Aorta (tissue), 5 donors: ENCODE results near the gene PAEP. TPM values are rescaled to one million over a fixed set of nuclear protein-coding genes. Genes with fewer than 3 reads are reported as not detected.

ENCODE experiments used
- ATAC-seq: fragments of 200-7000 bp; cut with Tn5 transposase; one replicate; pipeline ENCODE4 v1.9.1; 2022; ENCODE audit warnings: moderate library complexity; ENCODE audit not compliant: low FRiP score
- DNase-seq, 2 donors: peaks; one replicate each; pipeline ENCODE4 v3.0.0-alpha.2; 2020
- H3K27ac ChIP-seq, 2 donors: one replicate each; pipeline ENCODE4 v1.5.1; 2013; ENCODE audit warnings: low read length in 2 of 2, mild to moderate bottlenecking in 2 of 2, moderate library complexity in 2 of 2, control low read depth in 1 of 2, inconsistent platforms in 1 of 2, low read depth in 1 of 2
- H3K27me3 ChIP-seq, 2 donors: one replicate each; pipeline ENCODE4 v1.6.1; 2013; ENCODE audit warnings: control low read depth in 1 of 2, low read length in 1 of 2, mild to moderate bottlenecking in 1 of 2, moderate library complexity in 1 of 2; ENCODE audit not compliant: insufficient read depth in 2 of 2, control insufficient read depth in 1 of 2
- H3K36me3 ChIP-seq, 2 donors: one replicate each; pipeline ENCODE4 v1.6.1; 2013; ENCODE audit warnings: control low read depth in 1 of 2, low read length in 1 of 2, mild to moderate bottlenecking in 1 of 2; ENCODE audit not compliant: insufficient read depth in 2 of 2, control insufficient read depth in 1 of 2
- H3K4me1 ChIP-seq, 2 donors: one replicate each; pipeline ENCODE4 v1.6.1; 2013; ENCODE audit warnings: low read length in 2 of 2, control low read depth in 1 of 2, mild to moderate bottlenecking in 1 of 2, moderate library complexity in 1 of 2; ENCODE audit not compliant: insufficient read depth in 2 of 2, control insufficient read depth in 1 of 2
- H3K4me3 ChIP-seq, 2 donors: one replicate each; pipeline ENCODE4 v1.5.1; 2013; ENCODE audit warnings: low read length in 2 of 2, control low read depth in 1 of 2, mild to moderate bottlenecking in 1 of 2
- H3K9me3 ChIP-seq: one replicate; pipeline ENCODE4 v1.6.1; 2013; ENCODE audit warnings: mild to moderate bottlenecking, low read length; ENCODE audit not compliant: control insufficient read depth
- WGBS, 2 donors: extraction: QIAGEN DNeasy Blood & Tissue Kit; methylation state at CpG; one replicate each; pipeline ENCODE4 v1.1.7; 2013; 5-methylcytosine and 5-hydroxymethylcytosine counted together
- intact Hi-C, 2 donors: fragments of 100-400 bp; cut with DNase I; formaldehyde crosslinking; loops; one replicate each; pipeline versions ENCODE4 v1.14.2 to v1.15.0; 2022
- polyA plus RNA-seq, 2 donors: library from polyadenylated mRNA; stranded (reverse); fragments of 200-250 nt; gene quantifications; one replicate each; pipeline ENCODE4 v1.2.3, GENCODE V29; 2013
- total RNA-seq, 2 donors: library from RNA; stranded (reverse); fragmentation: NEBNext Ultra II Directional; extraction: Animal tissue kit (Norgen Biotek cat#: 25700); gene quantifications; one replicate each; pipeline ENCODE4 v1.2.1, GENCODE V29; 2021
- donor health status: healthy with polysubstance abuse.
- donor health status: Bipolar disorder and iron deficiency.
- donor health status: DM: no; HTN: no; CAD: no.
- donor health status: DM: no; HTN: no; CAD: no.
- donor health status: DM: yes; HTN: yes; CAD: no.

The PAEP gene
- total and polyA plus RNA-seq, 4 donors, result not detected

- DNase-seq (peak in 1 of 2 donors; percentile 56), ATAC-seq (no peak)
- WGBS, 2 donors, result 89 to 91% methylated on average over 24 of the region's 24 CpGs
- intact Hi-C loops, result no loop called here
- Histone ChIP-seq H3K4me1 (no peaks in the 10 kb centered on the region), H3K9me3 (no peaks in the 10 kb centered on the region), H3K27ac (no peak overlapping the region), H3K27me3 (no peaks in the 10 kb centered on the region), H3K4me3 (no peak overlapping the region), H3K36me3 (no peaks in the 10 kb centered on the region)
These were observed 44.1 kb upstream of the PAEP start for GRCh38 chr9:135517407-135517822.

GRCh38 chr9:135519179-135519971 is 42.2 kb upstream of the PAEP start:
- WGBS, 2 donors, result 92 to 93% methylated on average over 10 of the region's 10 CpGs
- Histone ChIP-seq H3K27me3 (no peaks in the 10 kb centered on the region), H3K36me3 (no peaks in the 10 kb centered on the region), H3K4me3 (no peak overlapping the region), H3K4me1 (no peaks in the 10 kb centered on the region), H3K27ac (no peak overlapping the region), H3K9me3 (no peaks in the 10 kb centered on the region)
- DNase-seq, result no peak
- intact Hi-C loops, result no loop called here
- no peak for ATAC-seq

DNA sequence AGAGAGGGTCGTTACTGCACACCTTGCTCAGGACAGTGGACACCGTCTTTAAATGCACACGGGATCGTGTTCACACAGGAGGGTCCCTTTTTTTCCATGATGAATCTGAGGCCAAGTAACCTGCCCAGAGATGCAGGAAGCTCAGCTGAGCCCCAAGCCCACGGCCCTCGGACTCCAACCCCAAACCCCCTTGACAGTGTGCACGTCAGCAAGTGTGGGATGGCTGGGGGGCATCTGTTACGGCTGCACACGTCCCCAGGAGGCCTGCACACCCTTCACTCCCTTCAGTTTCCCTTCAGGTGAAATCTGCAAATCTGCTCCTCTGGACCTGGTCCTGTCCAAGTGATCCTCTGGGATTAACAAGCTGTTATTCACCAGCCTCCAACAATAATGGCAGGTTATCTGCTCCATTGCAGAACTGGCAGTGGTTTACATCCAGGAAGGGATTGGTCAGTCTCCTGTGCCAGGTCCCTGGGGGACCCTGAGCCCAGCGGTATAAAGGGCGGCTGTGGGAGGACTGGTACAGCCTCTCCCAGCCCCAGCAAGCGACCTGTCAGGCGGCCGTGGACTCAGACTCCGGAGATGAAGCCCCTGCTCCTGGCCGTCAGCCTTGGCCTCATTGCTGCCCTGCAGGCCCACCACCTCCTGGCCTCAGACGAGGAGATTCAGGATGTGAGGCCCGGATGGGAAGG is 40.5 kb upstream of the PAEP start, which contains the start of gene LCN1:
Gene LCN1, plus strand, starts transcription at position 525 of the 692 bp plus-strand sequence. Its CDS starts 58 bp downstream, at position 583.
- Histone ChIP-seq H3K27me3 (no peaks in the 10 kb centered on the region), H3K9me3 (no peaks in the 10 kb centered on the region), H3K4me3 (no peak within 1 kb of the TSS), H3K27ac (no peak within 1 kb of the TSS), H3K36me3 (no peaks in the 10 kb centered on the region), H3K4me1 (no peaks in the 10 kb centered on the region)
- intact Hi-C loops, result no loop called here
- peak in 1 of 2 donors; percentile 47 for DNase-seq
- WGBS, 2 donors, result 80 to 82% methylated on average over 18 of the region's 18 CpGs
- ATAC-seq, result no peak

- 88 to 92% methylated on average over 9 to 11 of the region's 11 CpGs for WGBS, 2 donors
- ATAC-seq (no peak), DNase-seq (peak in 1 of 2 donors; percentile 53)
- Histone ChIP-seq H3K4me1 (no peaks in the 10 kb centered on the region), H3K4me3 (no peak overlapping the region), H3K27ac (no peak overlapping the region), H3K27me3 (no peaks in the 10 kb centered on the region), H3K9me3 (no peaks in the 10 kb centered on the region), H3K36me3 (no peaks in the 10 kb centered on the region)
- intact Hi-C loops, result no loop called here
These were observed 39.9 kb upstream of the PAEP start for GRCh38 chr9:135521608-135522095.

- ATAC-seq (no peak), DNase-seq (no peak)
- WGBS, 2 donors, result 65 to 69% methylated on average over 16 of the region's 16 CpGs
- Histone ChIP-seq H3K27ac (no peak overlapping the region), H3K4me3 (no peak overlapping the region), H3K27me3 (no peaks in the 10 kb centered on the region), H3K4me1 (no peaks in the 10 kb centered on the region), H3K9me3 (no peaks in the 10 kb centered on the region), H3K36me3 (no peaks in the 10 kb centered on the region)
- intact Hi-C loops, result no loop called here
These were observed 39.2 kb upstream of the PAEP start for GRCh38 chr9:135522137-135522877.

- H3K4me3 ChIP-seq, result no peak overlapping the region
- no peak overlapping the region for H3K27ac ChIP-seq
- H3K27me3 ChIP-seq, result no peaks in the 10 kb centered on the region
- intact Hi-C loops, result no loop called here
- H3K9me3 ChIP-seq, result no peaks in the 10 kb centered on the region
- no peaks in the 10 kb centered on the region for H3K4me1 ChIP-seq
- no peaks in the 10 kb centered on the region for H3K36me3 ChIP-seq
- 36 to 43% methylated on average over 17 of the region's 17 CpGs for WGBS, 2 donors
- DNase-seq (peak in 1 of 2 donors; percentile 59), ATAC-seq (no peak)
These were observed 38.6 kb upstream of the PAEP start for GRCh38 chr9:135522931-135523330.

DNA sequence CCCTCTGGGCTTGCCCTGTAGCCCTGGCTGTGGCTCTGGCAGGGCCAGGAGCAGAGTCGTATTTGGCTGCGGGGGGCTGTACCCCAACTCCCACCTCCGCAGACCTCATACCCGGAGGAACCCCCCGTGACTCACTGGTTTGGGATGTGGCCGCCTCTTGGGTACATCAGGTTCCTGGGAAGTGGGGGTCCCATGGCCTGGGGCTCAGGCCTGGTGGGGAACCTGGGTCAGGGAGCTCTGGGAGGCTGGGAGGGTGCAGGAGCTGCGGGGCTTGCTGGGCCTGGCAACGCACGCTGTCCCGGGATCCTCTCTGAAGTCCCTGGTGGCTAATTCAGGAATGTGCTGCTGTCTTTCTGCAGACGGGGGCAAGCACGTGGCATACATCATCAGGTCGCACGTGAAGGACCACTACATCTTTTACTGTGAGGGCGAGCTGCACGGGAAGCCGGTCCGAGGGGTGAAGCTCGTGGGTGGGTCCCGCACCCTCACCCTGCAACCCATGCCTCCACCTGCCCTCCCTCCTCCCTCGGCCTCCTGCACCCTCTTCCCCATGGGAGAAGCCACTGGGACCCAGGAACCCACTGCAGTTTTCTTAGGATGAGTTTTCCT is 37.9 kb upstream of the PAEP start:
- H3K27me3 ChIP-seq, result no peaks in the 10 kb centered on the region
- ATAC-seq, result no peak
- no peak for DNase-seq
- no peaks in the 10 kb centered on the region for H3K36me3 ChIP-seq
- WGBS, 2 donors, result 76 to 80% methylated on average over 21 of the region's 21 CpGs
- H3K9me3 ChIP-seq, result no peaks in the 10 kb centered on the region
- intact Hi-C loops, result no loop called here
- H3K4me3 ChIP-seq, result no peak overlapping the region
- H3K27ac ChIP-seq, result no peak overlapping the region
- no peaks in the 10 kb centered on the region for H3K4me1 ChIP-seq

DNA sequence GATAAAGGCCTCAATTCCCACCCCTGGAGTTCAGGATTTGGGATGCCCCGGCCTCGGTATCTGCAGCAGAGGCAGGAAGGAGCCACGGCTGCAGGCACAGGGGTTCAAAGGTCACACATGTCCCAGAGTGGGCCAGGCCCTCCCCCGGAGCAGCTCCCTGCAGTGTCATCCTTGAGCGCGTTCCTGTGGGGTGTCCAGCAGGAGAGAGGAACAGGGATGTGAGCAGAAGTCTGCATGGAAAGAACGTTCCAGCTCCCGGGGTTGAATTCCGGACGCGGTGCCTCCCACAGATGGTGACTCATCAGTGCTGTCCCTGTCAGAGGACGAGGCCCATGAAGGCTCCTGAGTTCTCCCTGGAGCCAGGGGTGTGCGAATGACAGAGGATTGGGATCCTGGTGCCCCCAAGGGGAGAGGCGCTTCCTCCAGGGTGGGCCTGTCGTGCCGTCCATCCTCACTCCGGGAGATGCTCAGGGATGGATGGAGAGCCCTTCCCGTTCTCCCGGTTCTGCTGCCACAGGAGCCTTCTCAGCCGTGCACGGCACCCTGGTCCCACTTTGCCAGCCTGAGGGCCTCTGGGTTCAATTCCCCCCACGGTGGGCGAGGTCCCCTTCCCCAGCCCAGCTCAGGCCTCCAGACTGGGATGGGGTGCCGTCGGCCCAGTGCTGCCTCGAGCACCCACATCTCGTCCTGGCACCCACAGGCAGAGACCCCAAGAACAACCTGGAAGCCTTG is 37.3 kb upstream of the PAEP start:
- Histone ChIP-seq H3K9me3 (no peaks in the 10 kb centered on the region), H3K4me1 (no peaks in the 10 kb centered on the region), H3K27ac (no peak overlapping the region), H3K27me3 (no peaks in the 10 kb centered on the region), H3K36me3 (no peaks in the 10 kb centered on the region), H3K4me3 (no peak overlapping the region)
- DNase-seq, result peak in 1 of 2 donors; percentile 73
- 66 to 68% methylated on average over 27 of the region's 27 CpGs for WGBS, 2 donors
- intact Hi-C loops, result no loop called here
- ATAC-seq, result no peak
